GM21529 (cell line): Measurements from ENCODE around the gene NFKBIB.
"Not testable (repeated sequence)": the region's sequence is repeated elsewhere in the genome, so short reads cannot be mapped to it uniquely, and the experiment has no call there.

Source experiments
- ATAC-seq: cut with Tn5 transposase; IDR thresholded peaks from one replicate; pipeline ENCODE4 v1.9.1; 2021; ENCODE audit not compliant: unreplicated experiment

NFKBIB gene

GRCh38 chr19:38875656-38876395, 23.9 kb upstream of the NFKBIB start:
- no peak for ATAC-seq

- ATAC-seq: peak; percentile 66
Measured at GRCh38 chr19:38877781-38878574, 21.8 kb upstream of the NFKBIB start, which contains the start of gene RINL. TSS of gene RINL (minus strand) at chr19:38878275. CDS start at chr19:38876742, 1,533 bp downstream.

GRCh38 chr19:38878575-38879399, 21.0 kb upstream of the NFKBIB start:
- no peak for ATAC-seq

GRCh38 chr19:38879400-38879751, 20.4 kb upstream of the NFKBIB start:
- no peak for ATAC-seq

GRCh38 chr19:38880076-38880881, 19.5 kb upstream of the NFKBIB start:
- no peak for ATAC-seq

GRCh38 chr19:38880882-38881609, 18.7 kb upstream of the NFKBIB start:
- no peak for ATAC-seq

GRCh38 chr19:38883286-38883685, 16.5 kb upstream of the NFKBIB start:
- ATAC-seq: no peak

GRCh38 chr19:38884691-38885090, 15.1 kb upstream of the NFKBIB start:
- ATAC-seq: not testable (repeated sequence)

GRCh38 chr19:38888876-38889275, 10.9 kb upstream of the NFKBIB start:
- no peak for ATAC-seq

GRCh38 chr19:38889803-38890202, 10.0 kb upstream of the NFKBIB start:
- ATAC-seq: no peak

- ATAC-seq: no peak
Measured at GRCh38 chr19:38890686-38891085, 9.1 kb upstream of the NFKBIB start.

- ATAC-seq: no peak
Measured at GRCh38 chr19:38891771-38892170, 8.0 kb upstream of the NFKBIB start.

- no peak for ATAC-seq
Measured at GRCh38 chr19:38892841-38893240, 6.9 kb upstream of the NFKBIB start.

- no peak for ATAC-seq
Measured at GRCh38 chr19:38893341-38893771, 6.4 kb upstream of the NFKBIB start.

- no peak for ATAC-seq
Measured at GRCh38 chr19:38894968-38895367, 4.8 kb upstream of the NFKBIB start.

- ATAC-seq: no peak
Measured at GRCh38 chr19:38898788-38899446, 852 bp upstream of the NFKBIB start.

- ATAC-seq: no peak
Measured at GRCh38 chr19:38900202-38900629, 447 bp downstream of the NFKBIB start.

- no peak for ATAC-seq
Measured at GRCh38 chr19:38900743-38901190, 998 bp downstream of the NFKBIB start.

GRCh38 chr19:38901683-38902082, 1.9 kb downstream of the NFKBIB start:
- ATAC-seq: no peak
